ENCODE results near the gene FAM20C. TPM values are rescaled to one million over a fixed set of nuclear protein-coding genes. Genes with fewer than 3 reads are reported as not detected.

Gene FAM20C
- total RNA-seq, 1 experiment from 2014 or later: 62.6 TPM

DNA sequence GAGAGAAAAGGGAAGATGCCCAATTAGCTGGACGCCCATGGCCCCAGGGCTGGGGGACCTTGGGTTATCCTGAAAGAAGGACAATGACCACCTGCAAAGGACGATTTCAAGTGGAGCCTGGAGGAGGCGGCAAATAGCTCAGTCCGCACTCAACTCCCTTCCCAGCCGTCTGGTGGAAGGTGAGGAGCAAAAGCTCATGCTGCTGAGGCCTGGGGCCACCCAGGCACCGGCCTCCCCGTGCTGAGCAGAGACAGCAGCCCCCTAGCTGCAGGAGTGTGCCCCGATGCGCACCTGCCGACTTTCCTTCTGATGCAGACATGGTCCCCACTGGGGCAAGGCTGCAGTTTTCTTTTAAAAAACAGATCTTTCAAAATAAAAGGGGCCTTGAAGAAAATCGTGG is 7.9 kb downstream of the FAM20C start:
- Histone ChIP-seq H3K4me1 (ENCODE audit: insufficient read depth, low read length) (no peaks in the 10 kb centered on the region), H2AK5ac (ENCODE audit: insufficient read length, low read length) (no peak overlapping the region)

More for the DNA sequence above, 7.9 kb downstream of the FAM20C start:
- Histone ChIP-seq H3K14ac (ENCODE audit: insufficient read depth, low read length) (no peak overlapping the region), H3T11ph (ENCODE audit: low read length) (no peak overlapping the region), H2BK20ac (ENCODE audit: low read depth, low read length, poor library complexity, severe bottlenecking) (no peak overlapping the region), H3K79me1 (ENCODE audit: insufficient read depth, low read depth, low read length, poor library complexity, severe bottlenecking) (no peaks in the 10 kb centered on the region), H3K56ac (ENCODE audit: insufficient read length, low read depth, low read length) (no peak overlapping the region), H2AFZ (ENCODE audit: low read length) (no peak overlapping the region), H4K5ac (ENCODE audit: insufficient read length, low read depth, low read length) (no peak overlapping the region), H4K20me1 (ENCODE audit: control insufficient read depth, insufficient read depth, insufficient read length) (no peaks in the 10 kb centered on the region), H2BK12ac (ENCODE audit: insufficient read length, low read depth, low read length) (no peak overlapping the region), H4K8ac (replicated peaks; ENCODE audit: insufficient read length, low read depth, low read length) (no peak overlapping the region), H3K79me2 (ENCODE audit: insufficient read depth, low read length) (peaks cover 2% of the 10 kb centered on the region; the same call in 1 of the 2 replicates), H3K23me2 (ENCODE audit: insufficient read length, low read depth, low read length, poor library complexity, severe bottlenecking) (no peaks in the 10 kb centered on the region), H2BK5ac (ENCODE audit: insufficient read length, low read length) (no peak overlapping the region), H3K23ac (ENCODE audit: insufficient read length, low read depth, low read length) (no peak overlapping the region), H2BK15ac (ENCODE audit: low read depth, low read length) (no peak overlapping the region), H3K9me3 (ENCODE audit: control insufficient read depth, low read depth, low read length) (no peaks in the 10 kb centered on the region), H3K27me3 (ENCODE audit: insufficient read depth, low read length) (no peaks in the 10 kb centered on the region), H2BK120ac (ENCODE audit: low read depth, low read length, poor library complexity, severe bottlenecking) (no peak overlapping the region), H4K91ac (ENCODE audit: insufficient read length, low read depth, low read length) (no peak overlapping the region), H3K4me2 (ENCODE audit: insufficient read depth, insufficient read length, low read length) (no peak overlapping the region), H3K9ac (ENCODE audit: extremely low read depth, insufficient read length, low read length) (no peak overlapping the region), H3K18ac (ENCODE audit: insufficient read length, low read depth, low read length) (no peak overlapping the region), H3K27ac (ENCODE audit: insufficient read length, low read depth, low read length) (no peak overlapping the region), H3K4ac (ENCODE audit: low read depth, low read length) (no peak overlapping the region)
- Mint-ChIP-seq H3K4me3 (no peak overlapping the region), H3K9me3 (peaks cover 3 to 8% of the 10 kb centered on the region in 2 experiments; a peak in 3 of 5 replicates), H3K4me1 (peaks cover 16 to 19% of the 10 kb centered on the region in 2 experiments), H3K27me3 (ENCODE audit: low read depth) (no peaks in the 10 kb centered on the region), H3K36me3 (ENCODE audit: insufficient read depth in 1 of 3, low read depth in 3 of 3) (peaks cover 64 to 95% (median 74%) of the 10 kb centered on the region in 3 experiments), H3K27ac (peak overlapping the region in 1 of 3 experiments; percentile 64; a peak in 2 of 7 replicates)
- TF ChIP-seq, protein P1, sequence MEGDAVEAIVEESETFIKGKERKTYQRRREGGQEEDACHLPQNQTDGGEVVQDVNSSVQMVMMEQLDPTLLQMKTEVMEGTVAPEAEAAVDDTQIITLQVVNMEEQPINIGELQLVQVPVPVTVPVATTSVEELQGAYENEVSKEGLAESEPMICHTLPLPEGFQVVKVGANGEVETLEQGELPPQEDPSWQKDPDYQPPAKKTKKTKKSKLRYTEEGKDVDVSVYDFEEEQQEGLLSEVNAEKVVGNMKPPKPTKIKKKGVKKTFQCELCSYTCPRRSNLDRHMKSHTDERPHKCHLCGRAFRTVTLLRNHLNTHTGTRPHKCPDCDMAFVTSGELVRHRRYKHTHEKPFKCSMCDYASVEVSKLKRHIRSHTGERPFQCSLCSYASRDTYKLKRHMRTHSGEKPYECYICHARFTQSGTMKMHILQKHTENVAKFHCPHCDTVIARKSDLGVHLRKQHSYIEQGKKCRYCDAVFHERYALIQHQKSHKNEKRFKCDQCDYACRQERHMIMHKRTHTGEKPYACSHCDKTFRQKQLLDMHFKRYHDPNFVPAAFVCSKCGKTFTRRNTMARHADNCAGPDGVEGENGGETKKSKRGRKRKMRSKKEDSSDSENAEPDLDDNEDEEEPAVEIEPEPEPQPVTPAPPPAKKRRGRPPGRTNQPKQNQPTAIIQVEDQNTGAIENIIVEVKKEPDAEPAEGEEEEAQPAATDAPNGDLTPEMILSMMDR (conservative IDR thresholded peaks at IDR 0.05): no peak; the same call in 2 of the 3 replicates
- no CpG with 5 or more reads among the region's 11 CpGs for WGBS (ENCODE audit: extremely low coverage, insufficient read length, low lambda C conversion rate)
- DNase-seq: peak; percentile 54
